MM.1S (cell line): Measurements from ENCODE around the gene TCF12.

ENCODE experiments used
- CTCF ChIP-seq: fragments of 300-600 bp; sonication (generic); IDR thresholded peaks from 2 replicates; pipeline ENCODE4 v1.5.1; 2016; ENCODE audit warnings: antibody characterized with exemption, low read length, mixed read lengths
- EZH2 ChIP-seq: fragments of 300-600 bp; sonication (generic); optimal IDR thresholded peaks from 2 replicates; pipeline ENCODE3; 2017; ENCODE audit warnings: low read depth, mild to moderate bottlenecking, antibody characterized with exemption, low read length, mixed read lengths
- EZH2phosphoT487 ChIP-seq: fragments of 300-600 bp; sonication (generic); IDR thresholded peaks from 2 replicates; pipeline ENCODE4 v1.6.1; 2018; ENCODE audit warnings: antibody characterized with exemption, low read length

GRCh38 chr15:56987286-56987685, 68.8 kb downstream of the TCF12 start:
- TF ChIP-seq CTCF (no peak), EZH2 (no peak), EZH2phosphoT487 (no peak)
